ENCODE results near the gene PTH2R.

DNA sequence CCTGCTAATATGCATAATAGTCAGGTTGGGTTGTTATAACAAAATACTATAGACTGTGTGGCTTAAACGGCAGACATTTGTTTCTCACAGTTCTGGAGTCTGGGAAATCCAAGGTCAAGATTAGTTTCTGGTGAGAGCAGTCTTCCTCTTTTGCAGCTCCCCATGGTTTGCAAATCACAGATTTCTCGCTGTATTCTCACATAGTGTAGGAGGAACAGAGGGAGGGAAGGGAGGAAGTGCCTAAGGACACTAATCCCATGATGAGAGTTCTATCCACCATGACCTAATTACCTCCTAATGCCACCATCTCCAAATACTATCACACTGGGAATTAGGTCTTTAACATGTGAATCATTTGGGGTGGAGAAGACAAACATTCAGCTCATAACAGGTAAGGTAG, 20.1 kb upstream of the PTH2R start:
- TF ChIP-seq, protein P1, sequence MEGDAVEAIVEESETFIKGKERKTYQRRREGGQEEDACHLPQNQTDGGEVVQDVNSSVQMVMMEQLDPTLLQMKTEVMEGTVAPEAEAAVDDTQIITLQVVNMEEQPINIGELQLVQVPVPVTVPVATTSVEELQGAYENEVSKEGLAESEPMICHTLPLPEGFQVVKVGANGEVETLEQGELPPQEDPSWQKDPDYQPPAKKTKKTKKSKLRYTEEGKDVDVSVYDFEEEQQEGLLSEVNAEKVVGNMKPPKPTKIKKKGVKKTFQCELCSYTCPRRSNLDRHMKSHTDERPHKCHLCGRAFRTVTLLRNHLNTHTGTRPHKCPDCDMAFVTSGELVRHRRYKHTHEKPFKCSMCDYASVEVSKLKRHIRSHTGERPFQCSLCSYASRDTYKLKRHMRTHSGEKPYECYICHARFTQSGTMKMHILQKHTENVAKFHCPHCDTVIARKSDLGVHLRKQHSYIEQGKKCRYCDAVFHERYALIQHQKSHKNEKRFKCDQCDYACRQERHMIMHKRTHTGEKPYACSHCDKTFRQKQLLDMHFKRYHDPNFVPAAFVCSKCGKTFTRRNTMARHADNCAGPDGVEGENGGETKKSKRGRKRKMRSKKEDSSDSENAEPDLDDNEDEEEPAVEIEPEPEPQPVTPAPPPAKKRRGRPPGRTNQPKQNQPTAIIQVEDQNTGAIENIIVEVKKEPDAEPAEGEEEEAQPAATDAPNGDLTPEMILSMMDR (IDR thresholded peaks at IDR 0.05; ENCODE audit: low read depth, low read length, missing input control), result no peak
- TF ChIP-seq YY1 (IDR thresholded peaks at IDR 0.05) (no peak), TAF1 (conservative IDR thresholded peaks at IDR 0.05) (no peak), JUND (IDR thresholded peaks at IDR 0.05) (no peak), NR2F2 (IDR thresholded peaks at IDR 0.05) (no peak), GABPA (IDR thresholded peaks at IDR 0.05 in 1 of 2, conservative IDR thresholded peaks at IDR 0.05 in 1 of 2) (no peak), RAD21 (IDR thresholded peaks at IDR 0.05) (no peak), RXRA (IDR thresholded peaks at IDR 0.05) (no peak), EGR1 (IDR thresholded peaks at IDR 0.05; ENCODE audit: low read depth in 2 of 2) (no peak), HNF4A (conservative IDR thresholded peaks at IDR 0.05) (no peak)
- TF ChIP-seq, protein P2, sequence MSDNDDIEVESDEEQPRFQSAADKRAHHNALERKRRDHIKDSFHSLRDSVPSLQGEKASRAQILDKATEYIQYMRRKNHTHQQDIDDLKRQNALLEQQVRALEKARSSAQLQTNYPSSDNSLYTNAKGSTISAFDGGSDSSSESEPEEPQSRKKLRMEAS (IDR thresholded peaks at IDR 0.05), result no peak
- TF ChIP-seq, protein P3, sequence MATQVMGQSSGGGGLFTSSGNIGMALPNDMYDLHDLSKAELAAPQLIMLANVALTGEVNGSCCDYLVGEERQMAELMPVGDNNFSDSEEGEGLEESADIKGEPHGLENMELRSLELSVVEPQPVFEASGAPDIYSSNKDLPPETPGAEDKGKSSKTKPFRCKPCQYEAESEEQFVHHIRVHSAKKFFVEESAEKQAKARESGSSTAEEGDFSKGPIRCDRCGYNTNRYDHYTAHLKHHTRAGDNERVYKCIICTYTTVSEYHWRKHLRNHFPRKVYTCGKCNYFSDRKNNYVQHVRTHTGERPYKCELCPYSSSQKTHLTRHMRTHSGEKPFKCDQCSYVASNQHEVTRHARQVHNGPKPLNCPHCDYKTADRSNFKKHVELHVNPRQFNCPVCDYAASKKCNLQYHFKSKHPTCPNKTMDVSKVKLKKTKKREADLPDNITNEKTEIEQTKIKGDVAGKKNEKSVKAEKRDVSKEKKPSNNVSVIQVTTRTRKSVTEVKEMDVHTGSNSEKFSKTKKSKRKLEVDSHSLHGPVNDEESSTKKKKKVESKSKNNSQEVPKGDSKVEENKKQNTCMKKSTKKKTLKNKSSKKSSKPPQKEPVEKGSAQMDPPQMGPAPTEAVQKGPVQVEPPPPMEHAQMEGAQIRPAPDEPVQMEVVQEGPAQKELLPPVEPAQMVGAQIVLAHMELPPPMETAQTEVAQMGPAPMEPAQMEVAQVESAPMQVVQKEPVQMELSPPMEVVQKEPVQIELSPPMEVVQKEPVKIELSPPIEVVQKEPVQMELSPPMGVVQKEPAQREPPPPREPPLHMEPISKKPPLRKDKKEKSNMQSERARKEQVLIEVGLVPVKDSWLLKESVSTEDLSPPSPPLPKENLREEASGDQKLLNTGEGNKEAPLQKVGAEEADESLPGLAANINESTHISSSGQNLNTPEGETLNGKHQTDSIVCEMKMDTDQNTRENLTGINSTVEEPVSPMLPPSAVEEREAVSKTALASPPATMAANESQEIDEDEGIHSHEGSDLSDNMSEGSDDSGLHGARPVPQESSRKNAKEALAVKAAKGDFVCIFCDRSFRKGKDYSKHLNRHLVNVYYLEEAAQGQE (IDR thresholded peaks at IDR 0.05), result no peak
- TF ChIP-seq, protein P4, sequence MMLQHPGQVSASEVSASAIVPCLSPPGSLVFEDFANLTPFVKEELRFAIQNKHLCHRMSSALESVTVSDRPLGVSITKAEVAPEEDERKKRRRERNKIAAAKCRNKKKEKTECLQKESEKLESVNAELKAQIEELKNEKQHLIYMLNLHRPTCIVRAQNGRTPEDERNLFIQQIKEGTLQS (IDR thresholded peaks at IDR 0.05), result no peak
